ENCODE measurements around the gene CAV1. TPM values are rescaled to one million over a fixed set of nuclear protein-coding genes. Genes with fewer than 3 reads are reported as not detected.
A peak's percentile ranks its signal among the peaks of the same experiment; 100 is the strongest.

CAV1 gene
- polyA plus RNA-seq, 1 donor (not counting 4 experiments of a cell fraction or from before 2014, with no cell fraction given) = 2,905 TPM

DNA sequence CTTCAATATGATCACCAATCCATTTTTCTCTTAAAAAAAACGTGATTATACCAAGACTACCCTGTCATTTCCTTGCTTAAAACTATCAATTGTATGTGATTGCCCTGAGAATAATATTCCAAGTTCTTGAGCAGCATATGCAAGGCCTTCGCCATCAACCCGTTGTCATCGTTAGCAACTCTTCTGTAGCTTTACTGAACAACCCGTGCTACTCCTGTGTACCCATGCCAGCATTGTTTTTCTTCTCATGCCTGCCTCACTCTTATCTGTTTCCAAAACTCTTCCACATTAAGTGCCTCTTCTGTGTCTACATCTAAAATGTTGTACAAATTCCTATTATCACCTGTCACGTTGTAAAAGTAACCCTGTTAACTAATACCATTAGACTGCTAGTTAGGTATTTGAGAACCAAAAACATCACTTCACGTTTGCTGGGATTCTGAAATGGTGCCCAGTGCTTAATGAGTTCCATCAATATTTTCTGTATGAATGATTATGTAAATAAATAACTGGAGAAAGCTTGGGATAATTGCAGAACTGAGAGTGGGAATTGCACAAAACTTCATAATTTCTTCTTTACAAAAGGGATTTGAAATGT, 14.8 kb upstream of the CAV1 start:
- Histone ChIP-seq H3K9ac (ENCODE audit: control insufficient read depth, extremely low read depth, insufficient read depth, low read length) (no peak overlapping the region), H3K79me2 (ENCODE audit: control insufficient read depth, insufficient read depth, low read length) (peaks cover 8% of the 10 kb centered on the region), H3K4me2 (ENCODE audit: control insufficient read depth, extremely low read depth, insufficient read depth, low read depth, low read length) (no peak overlapping the region), H3K27me3 (ENCODE audit: control insufficient read depth, extremely low read depth, insufficient read depth, low read length) (no peaks in the 10 kb centered on the region), H3K9me1 (ENCODE audit: control insufficient read depth, extremely low read depth, insufficient read depth, low read length) (no peaks in the 10 kb centered on the region), H2AFZ (ENCODE audit: control insufficient read depth, low read length) (no peak overlapping the region), H3K27ac (ENCODE audit: control insufficient read depth, insufficient read depth, low read length) (no peak overlapping the region), H3K9me3 (ENCODE audit: control insufficient read depth, low read depth, low read length) (no peaks in the 10 kb centered on the region), H4K20me1 (ENCODE audit: control insufficient read depth, extremely low read depth, insufficient read depth, low read length) (no peaks in the 10 kb centered on the region), H3K36me3 (ENCODE audit: control insufficient read depth in 2 of 2, extremely low read depth in 1 of 2, insufficient read depth in 2 of 2, low read length in 2 of 2) (peaks cover 6 to 13% of the 10 kb centered on the region in 2 experiments), H3K4me3 (ENCODE audit: control insufficient read depth in 2 of 3, extremely low read depth in 1 of 3, insufficient read depth in 2 of 3, low read depth in 1 of 3, low read length in 3 of 3) (no peak overlapping the region), H3K4me1 (ENCODE audit: control insufficient read depth, extremely low read depth, insufficient read depth, low read length) (peaks cover 31% of the 10 kb centered on the region)
- peak; percentile 48 for FAIRE-seq
- dilution Hi-C loops (cut with MboI; ENCODE audit: extremely low pct_ligation_motif_present, low sequenced_read_pairs) = loop anchor here (25.0 kb wide), 1 partner anchor 248 kb away; no protein-coding TSS in a partner anchor
- no peak for DNase-seq (ENCODE audit: low read depth, low spot score)
- TF ChIP-seq, protein P1, sequence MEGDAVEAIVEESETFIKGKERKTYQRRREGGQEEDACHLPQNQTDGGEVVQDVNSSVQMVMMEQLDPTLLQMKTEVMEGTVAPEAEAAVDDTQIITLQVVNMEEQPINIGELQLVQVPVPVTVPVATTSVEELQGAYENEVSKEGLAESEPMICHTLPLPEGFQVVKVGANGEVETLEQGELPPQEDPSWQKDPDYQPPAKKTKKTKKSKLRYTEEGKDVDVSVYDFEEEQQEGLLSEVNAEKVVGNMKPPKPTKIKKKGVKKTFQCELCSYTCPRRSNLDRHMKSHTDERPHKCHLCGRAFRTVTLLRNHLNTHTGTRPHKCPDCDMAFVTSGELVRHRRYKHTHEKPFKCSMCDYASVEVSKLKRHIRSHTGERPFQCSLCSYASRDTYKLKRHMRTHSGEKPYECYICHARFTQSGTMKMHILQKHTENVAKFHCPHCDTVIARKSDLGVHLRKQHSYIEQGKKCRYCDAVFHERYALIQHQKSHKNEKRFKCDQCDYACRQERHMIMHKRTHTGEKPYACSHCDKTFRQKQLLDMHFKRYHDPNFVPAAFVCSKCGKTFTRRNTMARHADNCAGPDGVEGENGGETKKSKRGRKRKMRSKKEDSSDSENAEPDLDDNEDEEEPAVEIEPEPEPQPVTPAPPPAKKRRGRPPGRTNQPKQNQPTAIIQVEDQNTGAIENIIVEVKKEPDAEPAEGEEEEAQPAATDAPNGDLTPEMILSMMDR (optimal IDR thresholded peaks at IDR 0.05 in 1 of 3, IDR thresholded peaks at IDR 0.05 in 1 of 3, conservative IDR thresholded peaks at IDR 0.05 in 1 of 3; ENCODE audit: extremely low read depth in 1 of 3, insufficient read depth in 2 of 3, low read length in 3 of 3) = no peak
- TF ChIP-seq EZH2 (IDR thresholded peaks at IDR 0.05; ENCODE audit: low read length) = no peak

DNA sequence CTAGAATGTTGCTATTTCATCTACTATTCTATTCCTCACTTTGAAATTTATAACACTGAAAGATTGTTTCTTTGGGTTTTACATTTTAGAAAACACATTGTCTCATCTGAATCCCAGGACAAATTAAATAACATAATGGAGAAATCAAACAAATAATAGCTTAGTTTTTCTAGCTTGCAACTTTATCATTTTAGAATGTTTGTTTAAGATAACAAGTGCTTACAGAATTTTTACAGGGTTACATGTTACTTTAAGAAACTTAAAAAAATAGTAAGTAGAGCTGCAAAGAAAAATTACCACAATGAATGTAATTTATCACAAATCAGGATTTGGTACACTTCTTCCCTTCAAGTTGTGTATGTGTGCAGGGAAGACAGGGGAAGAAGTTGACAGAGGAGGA, 14.0 kb upstream of the CAV1 start:
- DNase-seq (ENCODE audit: low read depth, low spot score) = no peak
- Histone ChIP-seq H3K4me2 (ENCODE audit: control insufficient read depth, extremely low read depth, insufficient read depth, low read depth, low read length) (no peak overlapping the region), H3K4me1 (ENCODE audit: control insufficient read depth, extremely low read depth, insufficient read depth, low read length) (peaks cover 29% of the 10 kb centered on the region), H3K4me3 (ENCODE audit: control insufficient read depth in 2 of 3, extremely low read depth in 1 of 3, insufficient read depth in 2 of 3, low read depth in 1 of 3, low read length in 3 of 3) (no peak overlapping the region), H3K27ac (ENCODE audit: control insufficient read depth, insufficient read depth, low read length) (peak overlapping the region; percentile 93), H4K20me1 (ENCODE audit: control insufficient read depth, extremely low read depth, insufficient read depth, low read length) (no peaks in the 10 kb centered on the region), H3K9me3 (ENCODE audit: control insufficient read depth, low read depth, low read length) (no peaks in the 10 kb centered on the region), H3K9ac (ENCODE audit: control insufficient read depth, extremely low read depth, insufficient read depth, low read length) (no peak overlapping the region), H3K36me3 (ENCODE audit: control insufficient read depth in 2 of 2, extremely low read depth in 1 of 2, insufficient read depth in 2 of 2, low read length in 2 of 2) (peaks cover 2 to 6% of the 10 kb centered on the region in 2 experiments), H3K27me3 (ENCODE audit: control insufficient read depth, extremely low read depth, insufficient read depth, low read length) (no peaks in the 10 kb centered on the region), H3K79me2 (ENCODE audit: control insufficient read depth, insufficient read depth, low read length) (peaks cover 2% of the 10 kb centered on the region), H3K9me1 (ENCODE audit: control insufficient read depth, extremely low read depth, insufficient read depth, low read length) (no peaks in the 10 kb centered on the region), H2AFZ (ENCODE audit: control insufficient read depth, low read length) (no peak overlapping the region)
- FAIRE-seq = no peak
- dilution Hi-C loops (cut with MboI; ENCODE audit: extremely low pct_ligation_motif_present, low sequenced_read_pairs) = loop anchor here (25.0 kb wide), 1 partner anchor 248 kb away; no protein-coding TSS in a partner anchor
- TF ChIP-seq EZH2 (IDR thresholded peaks at IDR 0.05; ENCODE audit: low read length) = no peak
- TF ChIP-seq, protein P1 (optimal IDR thresholded peaks at IDR 0.05 in 1 of 3, IDR thresholded peaks at IDR 0.05 in 1 of 3, conservative IDR thresholded peaks at IDR 0.05 in 1 of 3; ENCODE audit: extremely low read depth in 1 of 3, insufficient read depth in 2 of 3, low read length in 3 of 3) = no peak
